ENCODE results near the gene GNMT. TPM values are rescaled to one million over a fixed set of nuclear protein-coding genes. Genes with fewer than 3 reads are reported as not detected.

Gene GNMT
- total and polyA plus RNA-seq, 9 donors = 0.35 to 2.7 (median 1.1) TPM

DNA sequence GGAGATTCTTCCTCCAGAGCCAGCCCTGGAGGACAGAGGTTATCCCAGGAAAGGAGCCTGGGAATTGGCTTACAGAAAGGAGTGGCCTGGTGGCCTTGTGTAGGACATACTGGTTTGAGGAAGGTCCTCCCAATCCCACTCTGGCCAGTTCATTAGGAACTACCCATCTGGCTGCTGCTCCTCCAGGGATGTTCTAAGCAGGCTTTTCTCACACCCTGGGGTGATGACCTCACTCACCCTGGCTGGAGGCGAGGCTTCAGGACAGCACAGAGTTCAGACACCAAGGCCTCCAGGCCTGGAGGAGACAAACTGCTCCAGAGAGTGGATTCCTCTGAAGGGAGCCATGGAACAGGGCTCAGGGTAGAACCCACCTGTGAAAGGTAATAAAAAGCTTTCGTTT, 8.9 kb downstream of the GNMT start:
- H3K4me3 ChIP-seq = no peak overlapping the region
- no peaks in the 10 kb centered on the region for H3K9me3 ChIP-seq
- intact Hi-C loops (cut with DNase I) = loop anchor here in 1 of 4 donors (10.0 kb wide), 1 partner anchor 55 kb away; the partner anchor contains the start of gene PTCRA
- no peaks in the 10 kb centered on the region for H3K4me1 ChIP-seq (ENCODE audit: insufficient read depth)
- TF ChIP-seq, protein P1, sequence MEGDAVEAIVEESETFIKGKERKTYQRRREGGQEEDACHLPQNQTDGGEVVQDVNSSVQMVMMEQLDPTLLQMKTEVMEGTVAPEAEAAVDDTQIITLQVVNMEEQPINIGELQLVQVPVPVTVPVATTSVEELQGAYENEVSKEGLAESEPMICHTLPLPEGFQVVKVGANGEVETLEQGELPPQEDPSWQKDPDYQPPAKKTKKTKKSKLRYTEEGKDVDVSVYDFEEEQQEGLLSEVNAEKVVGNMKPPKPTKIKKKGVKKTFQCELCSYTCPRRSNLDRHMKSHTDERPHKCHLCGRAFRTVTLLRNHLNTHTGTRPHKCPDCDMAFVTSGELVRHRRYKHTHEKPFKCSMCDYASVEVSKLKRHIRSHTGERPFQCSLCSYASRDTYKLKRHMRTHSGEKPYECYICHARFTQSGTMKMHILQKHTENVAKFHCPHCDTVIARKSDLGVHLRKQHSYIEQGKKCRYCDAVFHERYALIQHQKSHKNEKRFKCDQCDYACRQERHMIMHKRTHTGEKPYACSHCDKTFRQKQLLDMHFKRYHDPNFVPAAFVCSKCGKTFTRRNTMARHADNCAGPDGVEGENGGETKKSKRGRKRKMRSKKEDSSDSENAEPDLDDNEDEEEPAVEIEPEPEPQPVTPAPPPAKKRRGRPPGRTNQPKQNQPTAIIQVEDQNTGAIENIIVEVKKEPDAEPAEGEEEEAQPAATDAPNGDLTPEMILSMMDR (IDR thresholded peaks at IDR 0.05) = no peak
- TF ChIP-seq EP300 (IDR thresholded peaks at IDR 0.05) = no peak
- no peak for TF ChIP-seq POLR2A (IDR thresholded peaks at IDR 0.05)
- no peak overlapping the region for H3K27ac ChIP-seq
- H3K27me3 ChIP-seq = no peaks in the 10 kb centered on the region
- DNase-seq = no peak
- 88 to 96% (median 92%) methylated on average over 2 of the region's 2 CpGs for WGBS, 3 donors
- no peaks in the 10 kb centered on the region for H3K36me3 ChIP-seq

DNA sequence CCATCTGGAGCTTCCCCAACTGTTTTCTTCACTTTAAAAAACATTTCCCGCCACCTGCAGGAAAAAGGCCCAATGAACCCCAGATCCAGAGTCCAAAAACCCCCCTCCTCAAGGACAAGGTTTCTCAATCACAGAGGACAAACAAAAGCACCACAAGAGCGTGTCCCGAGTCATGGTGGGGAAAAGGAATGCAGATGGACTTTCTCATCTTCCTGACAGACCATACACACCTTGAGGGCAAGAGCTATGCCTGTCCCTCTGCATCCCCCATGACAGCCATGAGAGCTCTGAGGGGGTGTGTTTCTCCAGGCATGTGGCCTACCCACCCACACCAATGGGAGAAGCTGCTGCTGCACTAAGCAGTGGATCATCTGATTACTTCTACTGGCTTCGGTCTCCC, 9.4 kb downstream of the GNMT start:
- intact Hi-C loops (cut with DNase I) = loop anchor here in 1 of 4 donors (10.0 kb wide), 1 partner anchor 55 kb away; the partner anchor contains the start of gene PTCRA
- no peak for TF ChIP-seq EP300 (IDR thresholded peaks at IDR 0.05)
- TF ChIP-seq POLR2A (IDR thresholded peaks at IDR 0.05) = no peak
- TF ChIP-seq, protein P1 (IDR thresholded peaks at IDR 0.05) = no peak
- Histone ChIP-seq H3K27ac (no peak overlapping the region), H3K9me3 (no peaks in the 10 kb centered on the region), H3K4me1 (ENCODE audit: insufficient read depth) (no peaks in the 10 kb centered on the region), H3K27me3 (no peaks in the 10 kb centered on the region), H3K4me3 (no peak overlapping the region), H3K36me3 (no peaks in the 10 kb centered on the region)
- no peak for DNase-seq
- 88 to 100% (median 88%) methylated on average over 4 of the region's 4 CpGs for WGBS, 3 donors

DNA sequence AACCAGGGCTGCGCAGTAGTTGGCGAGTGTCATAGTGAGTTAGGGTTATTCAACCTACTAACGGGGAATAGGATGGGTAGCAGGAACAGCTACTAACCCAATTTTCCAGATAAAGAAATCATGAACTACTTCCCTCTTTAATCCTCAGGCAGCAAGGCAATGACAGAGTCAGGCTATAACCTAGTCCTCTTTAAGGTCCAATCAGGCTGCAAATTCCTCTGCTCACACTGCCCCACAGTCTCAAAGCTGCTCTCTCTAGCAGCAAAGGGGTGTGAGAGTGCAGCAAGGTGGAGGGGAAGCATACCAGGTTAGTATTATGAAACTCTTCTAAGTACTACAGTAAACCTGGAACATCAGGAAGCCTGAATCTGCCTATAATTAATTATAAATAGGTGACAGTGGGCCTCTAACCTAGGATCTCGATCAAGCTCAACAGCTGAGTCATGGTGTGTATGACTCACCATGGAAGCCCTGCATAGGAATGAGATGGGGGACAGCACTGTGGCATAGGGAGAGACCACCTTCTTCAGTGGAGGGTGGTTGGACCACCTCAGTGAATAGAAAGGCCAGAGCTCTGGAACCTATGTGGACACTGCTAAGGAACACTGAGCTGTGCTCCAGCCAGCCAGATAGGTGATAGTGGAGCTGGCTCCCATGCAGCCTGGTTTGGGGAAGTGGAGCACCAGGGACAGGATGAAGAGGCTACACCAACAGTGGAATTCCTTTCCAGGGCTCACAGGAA, 10.5 kb downstream of the GNMT start:
- Histone ChIP-seq H3K27me3 (no peaks in the 10 kb centered on the region), H3K27ac (no peak overlapping the region), H3K4me3 (no peak overlapping the region), H3K4me1 (ENCODE audit: insufficient read depth) (no peaks in the 10 kb centered on the region), H3K9me3 (no peaks in the 10 kb centered on the region), H3K36me3 (no peaks in the 10 kb centered on the region)
- TF ChIP-seq, protein P1 (IDR thresholded peaks at IDR 0.05) = no peak
- no peak for TF ChIP-seq POLR2A (IDR thresholded peaks at IDR 0.05)
- TF ChIP-seq EP300 (IDR thresholded peaks at IDR 0.05) = no peak
- WGBS, 3 donors = 78 to 81% (median 80%) methylated on average over 4 of the region's 4 CpGs
- intact Hi-C loops (cut with DNase I) = no loop called here
- no peak for DNase-seq

DNA sequence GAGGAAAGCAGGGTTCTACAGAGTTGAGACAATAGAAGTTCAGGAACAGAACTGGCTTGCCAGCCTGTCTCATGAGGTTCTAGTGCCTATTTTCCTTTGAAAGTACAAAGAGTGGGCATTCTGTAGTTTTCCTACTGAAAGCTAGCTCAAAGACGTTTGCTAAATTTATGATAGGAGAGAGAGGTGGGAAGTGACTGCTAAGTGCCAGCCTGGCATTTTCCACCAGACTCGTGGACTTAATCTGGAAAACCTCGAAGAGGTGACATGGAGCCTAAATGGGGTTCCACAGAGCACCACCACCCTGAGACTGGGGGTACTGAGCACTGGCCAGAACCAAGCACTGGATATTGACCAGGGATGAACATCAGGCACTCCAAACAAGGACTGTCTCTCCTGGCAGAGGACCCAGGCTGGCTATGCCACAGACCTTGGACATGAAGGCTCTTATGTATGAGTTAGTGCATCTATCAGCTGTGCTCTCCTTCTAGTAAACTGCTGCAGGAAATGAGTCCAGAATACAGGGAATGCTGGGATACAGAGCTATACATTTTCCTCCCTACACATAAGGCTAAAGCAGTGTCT, 11.3 kb downstream of the GNMT start:
- Histone ChIP-seq H3K4me3 (no peak overlapping the region), H3K4me1 (ENCODE audit: insufficient read depth) (no peaks in the 10 kb centered on the region), H3K9me3 (no peaks in the 10 kb centered on the region), H3K27ac (no peak overlapping the region), H3K36me3 (no peaks in the 10 kb centered on the region), H3K27me3 (no peaks in the 10 kb centered on the region)
- intact Hi-C loops (cut with DNase I) = no loop called here
- no peak for DNase-seq
- TF ChIP-seq, protein P1 (IDR thresholded peaks at IDR 0.05) = no peak
- TF ChIP-seq POLR2A (IDR thresholded peaks at IDR 0.05) (no peak), EP300 (IDR thresholded peaks at IDR 0.05) (no peak)
- WGBS, 3 donors = 81 to 87% (median 84%) methylated on average over 3 of the region's 3 CpGs
